Neural cell (in vitro differentiated cells): ENCODE data around the gene DNAH7. TPM values are rescaled to one million over a fixed set of nuclear protein-coding genes. Genes with fewer than 3 reads are reported as not detected.

Source experiments
- H2AFZ ChIP-seq: fragments of 200-600, 300-800 bp; sonication (generic), shearing (Covaris generic); 2 replicates; pipeline ENCODE4 v1.6.0; 2014; ENCODE audit warnings: low read depth, mild to moderate bottlenecking, antibody characterized with exemption, low read length, moderate library complexity
- H3F3A ChIP-seq: fragments of 200-600 bp; shearing (Covaris generic); 2 replicates; pipeline ENCODE4 v1.6.1; 2016; ENCODE audit warnings: mild to moderate bottlenecking, moderate library complexity, mixed read lengths, antibody characterized with exemption, low read length; ENCODE audit not compliant: insufficient read depth, poor library complexity, severe bottlenecking
- H3K27ac ChIP-seq: fragments of 200-600, 300-800 bp; sonication (generic), shearing (Covaris generic); 2 replicates; pipeline ENCODE4 v1.5.1; 2014; ENCODE audit warnings: mild to moderate bottlenecking, low read length, moderate library complexity
- H3K27me3 ChIP-seq: fragments of 300-800, 200-600 bp; sonication (generic), shearing (Covaris generic); 2 replicates; pipeline ENCODE4 v1.6.0; 2014; ENCODE audit warnings: mild to moderate bottlenecking, low read depth, low read length, moderate library complexity; ENCODE audit not compliant: insufficient read depth
- H3K36me3 ChIP-seq: fragments of 300-800, 200-600 bp; sonication (generic), shearing (Covaris generic); 2 replicates; pipeline ENCODE4 v1.5.1; 2014; ENCODE audit warnings: mild to moderate bottlenecking, antibody characterized with exemption, low read length, moderate library complexity; ENCODE audit not compliant: insufficient read depth
- H3K4me2 ChIP-seq: fragments of 300-800, 200-600 bp; sonication (generic), shearing (Covaris generic); 2 replicates; pipeline ENCODE4 v1.6.0; 2014; ENCODE audit warnings: mild to moderate bottlenecking, low read length
- H3K4me3 ChIP-seq: fragments of 300-800, 200-600 bp; sonication (generic), shearing (Covaris generic); 2 replicates; pipeline ENCODE4 v1.5.1; 2014; ENCODE audit warnings: mild to moderate bottlenecking, low read length, moderate library complexity
- H3K79me2 ChIP-seq: fragments of 200-600 bp; shearing (Covaris generic); replicated peaks from 2 replicates; pipeline ENCODE4 v1.6.0; 2014; ENCODE audit warnings: mild to moderate bottlenecking, low read length, moderate library complexity; ENCODE audit not compliant: insufficient read depth
- H3K9ac ChIP-seq: fragments of 300-800, 200-600 bp; sonication (generic), shearing (Covaris generic); 2 replicates; pipeline ENCODE4 v1.6.1; 2016; ENCODE audit warnings: mild to moderate bottlenecking, low read length, mixed read lengths
- H3K9me2 ChIP-seq: fragments of 200-600 bp; shearing (Covaris generic); 2 replicates; pipeline ENCODE4 v1.6.1; 2016; ENCODE audit warnings: mild to moderate bottlenecking, low read length, mixed read lengths; ENCODE audit not compliant: insufficient read depth
- H3K9me3 ChIP-seq: fragments of 200-600, 300-800 bp; sonication (generic), shearing (Covaris generic); 2 replicates; pipeline ENCODE4 v1.6.1; 2016; ENCODE audit warnings: mild to moderate bottlenecking, mixed run types, low read length, moderate library complexity, mixed read lengths
- H4K20me1 ChIP-seq: fragments of 200-600 bp; shearing (Covaris generic); 2 replicates; pipeline ENCODE4 v1.6.1; 2016; ENCODE audit warnings: mild to moderate bottlenecking, mixed run types; ENCODE audit not compliant: insufficient read depth
- CTCF ChIP-seq: fragments of 450-650 bp; IDR thresholded peaks from 2 replicates; pipeline ENCODE4 v1.5.1; 2014; ENCODE audit warnings: antibody characterized with exemption, mild to moderate bottlenecking, moderate library complexity; ENCODE audit not compliant: poor library complexity, severe bottlenecking
- EP300 ChIP-seq: fragments of 450-650 bp; conservative IDR thresholded peaks from 2 replicates; pipeline ENCODE4 v1.6.1; 2014; ENCODE audit warnings: antibody characterized with exemption, mild to moderate bottlenecking, moderate library complexity; ENCODE audit not compliant: poor library complexity, severe bottlenecking
- EZH2 ChIP-seq: fragments of 200-600, 300-800 bp; shearing (Covaris generic), sonication (generic); IDR thresholded peaks from 2 replicates; pipeline ENCODE4 v1.6.1; 2014; ENCODE audit warnings: antibody characterized with exemption, low read length, borderline replicate concordance, mild to moderate bottlenecking; ENCODE audit not compliant: insufficient read depth, poor library complexity, severe bottlenecking
- MXI1 ChIP-seq: fragments of 450-650 bp; conservative IDR thresholded peaks from 2 replicates; pipeline ENCODE4 v1.6.1; 2014; ENCODE audit warnings: antibody characterized with exemption, mild to moderate bottlenecking; ENCODE audit not compliant: poor library complexity, severe bottlenecking
- POLR2AphosphoS5 ChIP-seq: IDR thresholded peaks from 2 replicates; pipeline ENCODE4 v1.6.1; 2012
- RAD21 ChIP-seq: fragments of 450-650 bp; conservative IDR thresholded peaks from 2 replicates; pipeline ENCODE4 v1.6.1; 2014; ENCODE audit warnings: antibody characterized with exemption, mild to moderate bottlenecking, moderate library complexity
- SMC3 ChIP-seq: fragments of 450-650 bp; conservative IDR thresholded peaks from 2 replicates; pipeline ENCODE4 v1.6.1; 2014; ENCODE audit warnings: antibody characterized with exemption, mild to moderate bottlenecking, moderate library complexity; ENCODE audit not compliant: poor library complexity
- TAF1 ChIP-seq: IDR thresholded peaks from 2 replicates; pipeline ENCODE4 v1.6.1; 2012; ENCODE audit warnings: low read depth
- polyA plus RNA-seq: library from polyadenylated mRNA; depleted of rRNA; stranded (reverse); fragments of >200 nt; gene quantifications from 2 replicates; pipeline ENCODE4 v1.2.3, GENCODE V29; 2014
- TF ChIP-seq, protein P1 (sequence below): IDR thresholded peaks from 2 replicates; pipeline ENCODE4 v1.6.1; 2012; ENCODE audit warnings: borderline replicate concordance

Gene DNAH7
- polyA plus RNA-seq, 1 donor from 2014 or later, result 0.67 TPM

DNA sequence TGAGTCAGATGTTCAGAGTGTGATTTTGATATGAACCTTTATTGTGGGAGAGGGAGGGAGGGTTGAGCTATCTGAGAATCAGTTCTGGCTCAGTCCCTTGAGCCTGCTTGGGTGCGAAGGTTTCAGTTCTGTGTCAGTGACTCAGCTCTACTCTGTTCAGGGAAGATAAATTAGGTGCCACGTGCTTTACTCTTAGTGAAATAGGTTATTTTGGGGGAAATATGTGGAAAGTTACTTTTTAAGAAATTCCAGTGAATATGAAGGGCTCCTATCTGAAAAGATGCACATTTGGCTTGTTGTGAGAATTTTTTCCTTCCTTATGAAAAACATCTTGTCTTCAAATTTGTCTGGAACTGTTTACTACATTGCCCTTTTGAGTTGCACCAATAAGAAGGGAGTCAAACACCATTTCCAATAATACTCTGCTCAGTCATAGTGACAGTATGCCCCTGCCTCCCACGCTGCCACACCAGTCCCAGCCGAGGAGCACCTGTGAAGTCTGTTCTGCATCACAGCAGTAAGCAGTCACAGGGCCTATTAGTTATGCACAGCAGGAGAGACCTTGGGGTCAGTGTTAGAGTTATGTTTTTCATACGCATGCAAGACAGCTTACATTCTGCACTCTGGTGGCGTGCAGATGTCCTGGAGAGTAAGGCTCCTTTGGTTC lies 32.8 kb upstream of the DNAH7 start:
- H4K20me1 ChIP-seq, result no peaks in the 10 kb centered on the region
- H3K79me2 ChIP-seq, result no peaks in the 10 kb centered on the region
- H3K27me3 ChIP-seq, result no peaks in the 10 kb centered on the region
- H3F3A ChIP-seq, result no peaks in the 10 kb centered on the region
- no peaks in the 10 kb centered on the region for H3K9me2 ChIP-seq
- no peak overlapping the region for H3K27ac ChIP-seq
- no peaks in the 10 kb centered on the region for H3K9me3 ChIP-seq
- no peak overlapping the region for H2AFZ ChIP-seq
- no peak overlapping the region for H3K9ac ChIP-seq
- H3K4me3 ChIP-seq, result no peak overlapping the region
- no peaks in the 10 kb centered on the region for H3K36me3 ChIP-seq
- H3K4me2 ChIP-seq, result no peak overlapping the region
- no peak for TF ChIP-seq MXI1

DNA sequence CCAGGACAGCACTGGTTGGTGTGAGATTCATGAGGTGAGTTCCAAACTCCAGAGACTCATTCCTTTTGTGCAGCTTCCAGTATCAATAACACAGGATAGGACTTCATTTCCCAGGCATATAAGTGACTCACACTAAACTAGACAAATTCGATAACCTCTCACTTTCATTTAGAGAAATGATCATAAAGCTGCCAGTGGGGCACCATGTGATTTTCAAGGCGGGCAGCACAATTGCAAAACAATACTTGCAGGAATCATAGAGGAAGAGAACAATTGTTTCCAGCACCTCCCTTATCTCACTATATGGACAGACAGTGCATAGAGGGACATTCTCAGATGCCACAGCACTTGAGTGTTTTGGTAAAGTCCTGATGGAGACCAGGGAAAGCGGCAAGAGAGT lies 31.3 kb upstream of the DNAH7 start:
- Histone ChIP-seq H3K27me3 (no peaks in the 10 kb centered on the region), H4K20me1 (no peaks in the 10 kb centered on the region), H3K4me2 (no peak overlapping the region), H3K9me3 (no peaks in the 10 kb centered on the region), H3K9me2 (no peaks in the 10 kb centered on the region), H3K27ac (no peak overlapping the region), H2AFZ (no peak overlapping the region), H3F3A (no peaks in the 10 kb centered on the region), H3K79me2 (no peaks in the 10 kb centered on the region), H3K4me3 (no peak overlapping the region), H3K36me3 (no peaks in the 10 kb centered on the region), H3K9ac (no peak overlapping the region)
- TF ChIP-seq, protein P1, sequence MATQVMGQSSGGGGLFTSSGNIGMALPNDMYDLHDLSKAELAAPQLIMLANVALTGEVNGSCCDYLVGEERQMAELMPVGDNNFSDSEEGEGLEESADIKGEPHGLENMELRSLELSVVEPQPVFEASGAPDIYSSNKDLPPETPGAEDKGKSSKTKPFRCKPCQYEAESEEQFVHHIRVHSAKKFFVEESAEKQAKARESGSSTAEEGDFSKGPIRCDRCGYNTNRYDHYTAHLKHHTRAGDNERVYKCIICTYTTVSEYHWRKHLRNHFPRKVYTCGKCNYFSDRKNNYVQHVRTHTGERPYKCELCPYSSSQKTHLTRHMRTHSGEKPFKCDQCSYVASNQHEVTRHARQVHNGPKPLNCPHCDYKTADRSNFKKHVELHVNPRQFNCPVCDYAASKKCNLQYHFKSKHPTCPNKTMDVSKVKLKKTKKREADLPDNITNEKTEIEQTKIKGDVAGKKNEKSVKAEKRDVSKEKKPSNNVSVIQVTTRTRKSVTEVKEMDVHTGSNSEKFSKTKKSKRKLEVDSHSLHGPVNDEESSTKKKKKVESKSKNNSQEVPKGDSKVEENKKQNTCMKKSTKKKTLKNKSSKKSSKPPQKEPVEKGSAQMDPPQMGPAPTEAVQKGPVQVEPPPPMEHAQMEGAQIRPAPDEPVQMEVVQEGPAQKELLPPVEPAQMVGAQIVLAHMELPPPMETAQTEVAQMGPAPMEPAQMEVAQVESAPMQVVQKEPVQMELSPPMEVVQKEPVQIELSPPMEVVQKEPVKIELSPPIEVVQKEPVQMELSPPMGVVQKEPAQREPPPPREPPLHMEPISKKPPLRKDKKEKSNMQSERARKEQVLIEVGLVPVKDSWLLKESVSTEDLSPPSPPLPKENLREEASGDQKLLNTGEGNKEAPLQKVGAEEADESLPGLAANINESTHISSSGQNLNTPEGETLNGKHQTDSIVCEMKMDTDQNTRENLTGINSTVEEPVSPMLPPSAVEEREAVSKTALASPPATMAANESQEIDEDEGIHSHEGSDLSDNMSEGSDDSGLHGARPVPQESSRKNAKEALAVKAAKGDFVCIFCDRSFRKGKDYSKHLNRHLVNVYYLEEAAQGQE, result no peak
- no peak for TF ChIP-seq POLR2AphosphoS5
- no peak for TF ChIP-seq RAD21
- TF ChIP-seq EZH2, result no peak
- no peak for TF ChIP-seq CTCF
- no peak for TF ChIP-seq MXI1
- TF ChIP-seq TAF1, result no peak
- TF ChIP-seq EP300, result no peak
- no peak for TF ChIP-seq SMC3
